ENCODE data around the gene CACNA2D2. TPM values are rescaled to one million over a fixed set of nuclear protein-coding genes. Genes with fewer than 3 reads are reported as not detected.

CACNA2D2 gene
- polyA plus RNA-seq, 1 of the 3 experiments (the other 2 are of a cell fraction) = 1.1 TPM

- CTCF ChIA-PET = interaction anchor here (0.7 to 1.2 kb wide), 2 partner anchors 49 to 175 kb away, joined by 3 read pairs; no protein-coding TSS in a partner anchor
- H3K27me3 ChIP-seq (ENCODE audit: insufficient read depth) = peaks cover 18% of the 10 kb centered on the region; the same call in 1 of the 2 replicates
Measured at GRCh38 chr3:50512131-50512530, 8.7 kb upstream of the CACNA2D2 start.

DNA sequence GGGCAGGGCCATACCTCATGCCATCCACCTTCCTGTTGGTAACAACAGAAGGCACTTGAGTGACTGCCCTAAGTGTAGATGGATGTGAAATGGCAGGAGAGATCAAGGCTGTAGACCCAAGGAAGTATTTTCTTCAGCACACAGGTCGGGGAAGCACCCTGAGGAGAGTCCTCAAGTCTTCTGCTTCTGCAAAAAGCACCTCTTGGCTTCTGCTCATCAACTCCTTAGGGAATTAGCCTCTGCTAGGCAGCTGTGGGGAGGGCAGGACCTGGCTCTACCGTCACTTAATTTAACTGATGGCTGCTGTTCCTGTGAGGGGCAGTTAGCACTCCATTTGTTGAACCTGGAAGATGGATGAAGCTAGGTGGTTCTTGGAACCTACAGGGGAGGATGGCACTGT lies 6.9 kb upstream of the CACNA2D2 start:
- Histone ChIP-seq H3K9ac (no peak overlapping the region), H3K4me1 (ENCODE audit: control insufficient read depth in 1 of 2, insufficient read depth in 2 of 2, low read depth in 1 of 2, low read length in 1 of 2) (peaks cover 0 to 40% of the 10 kb centered on the region in 2 experiments; a peak in 1 of 4 replicates), H2AFZ (ENCODE audit: low read depth) (no peak overlapping the region), H3K9me2 (no peaks in the 10 kb centered on the region), H4K20me1 (ENCODE audit: insufficient read depth) (no peaks in the 10 kb centered on the region), H3K9me3 (no peaks in the 10 kb centered on the region), H3F3A (replicated peaks; ENCODE audit: insufficient read depth) (no peaks in the 10 kb centered on the region), H3K4me3 (ENCODE audit: low read depth in 2 of 2, low read length in 1 of 2) (no peak overlapping the region), H3K27ac (ENCODE audit: low read depth in 2 of 2, low read length in 1 of 2) (no peak overlapping the region), H3K79me2 (ENCODE audit: insufficient read depth) (no peaks in the 10 kb centered on the region), H3K4me2 (no peak overlapping the region), H3K27me3 (ENCODE audit: insufficient read depth) (peaks cover 18% of the 10 kb centered on the region; the same call in 1 of the 2 replicates), H3K36me3 (replicated peaks in 1 of 2; ENCODE audit: control insufficient read depth in 1 of 2, insufficient read depth in 2 of 2, low read length in 1 of 2) (no peaks in the 10 kb centered on the region)
- DNase-seq = no peak
- TF ChIP-seq, protein P1, sequence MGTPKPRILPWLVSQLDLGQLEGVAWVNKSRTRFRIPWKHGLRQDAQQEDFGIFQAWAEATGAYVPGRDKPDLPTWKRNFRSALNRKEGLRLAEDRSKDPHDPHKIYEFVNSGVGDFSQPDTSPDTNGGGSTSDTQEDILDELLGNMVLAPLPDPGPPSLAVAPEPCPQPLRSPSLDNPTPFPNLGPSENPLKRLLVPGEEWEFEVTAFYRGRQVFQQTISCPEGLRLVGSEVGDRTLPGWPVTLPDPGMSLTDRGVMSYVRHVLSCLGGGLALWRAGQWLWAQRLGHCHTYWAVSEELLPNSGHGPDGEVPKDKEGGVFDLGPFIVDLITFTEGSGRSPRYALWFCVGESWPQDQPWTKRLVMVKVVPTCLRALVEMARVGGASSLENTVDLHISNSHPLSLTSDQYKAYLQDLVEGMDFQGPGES (IDR thresholded peaks at IDR 0.05; ENCODE audit: low read depth, low read length) = no peak
- no peak for TF ChIP-seq RXRA (IDR thresholded peaks at IDR 0.05; ENCODE audit: borderline replicate concordance, low read depth)
- no peak for TF ChIP-seq SIN3A (IDR thresholded peaks at IDR 0.05; ENCODE audit: borderline replicate concordance, low read depth, low read length)
- TF ChIP-seq GATA2 (CRISPR knock-in tag; IDR thresholded peaks at IDR 0.05) = no peak
- TF ChIP-seq, protein P2, sequence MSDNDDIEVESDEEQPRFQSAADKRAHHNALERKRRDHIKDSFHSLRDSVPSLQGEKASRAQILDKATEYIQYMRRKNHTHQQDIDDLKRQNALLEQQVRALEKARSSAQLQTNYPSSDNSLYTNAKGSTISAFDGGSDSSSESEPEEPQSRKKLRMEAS (IDR thresholded peaks at IDR 0.05; ENCODE audit: low read depth) = no peak
- no peak for TF ChIP-seq FOXM1 (IDR thresholded peaks at IDR 0.05; ENCODE audit: low read depth)
- no peak for TF ChIP-seq RFX5 (IDR thresholded peaks at IDR 0.05; ENCODE audit: low read length)
- TF ChIP-seq RAD21 (IDR thresholded peaks at IDR 0.05; ENCODE audit: low read length) = no peak
- TF ChIP-seq POLR2AphosphoS5 (IDR thresholded peaks at IDR 0.05; ENCODE audit: low read depth, low read length) = no peak
- TF ChIP-seq EZH2phosphoT487 (IDR thresholded peaks at IDR 0.05; ENCODE audit: borderline replicate concordance, low read depth) = no peak
- no peak for TF ChIP-seq FOSL2 (IDR thresholded peaks at IDR 0.05; ENCODE audit: borderline replicate concordance, low read depth)
- no peak for TF ChIP-seq ELF1 (IDR thresholded peaks at IDR 0.05)
- no peak for TF ChIP-seq SMC3 (IDR thresholded peaks at IDR 0.05; ENCODE audit: low read depth, low read length)
- TF ChIP-seq MEF2A (IDR thresholded peaks at IDR 0.05; ENCODE audit: borderline replicate concordance, low read depth) = no peak
- no peak for TF ChIP-seq JUND (IDR thresholded peaks at IDR 0.05)
- TF ChIP-seq, protein P3, sequence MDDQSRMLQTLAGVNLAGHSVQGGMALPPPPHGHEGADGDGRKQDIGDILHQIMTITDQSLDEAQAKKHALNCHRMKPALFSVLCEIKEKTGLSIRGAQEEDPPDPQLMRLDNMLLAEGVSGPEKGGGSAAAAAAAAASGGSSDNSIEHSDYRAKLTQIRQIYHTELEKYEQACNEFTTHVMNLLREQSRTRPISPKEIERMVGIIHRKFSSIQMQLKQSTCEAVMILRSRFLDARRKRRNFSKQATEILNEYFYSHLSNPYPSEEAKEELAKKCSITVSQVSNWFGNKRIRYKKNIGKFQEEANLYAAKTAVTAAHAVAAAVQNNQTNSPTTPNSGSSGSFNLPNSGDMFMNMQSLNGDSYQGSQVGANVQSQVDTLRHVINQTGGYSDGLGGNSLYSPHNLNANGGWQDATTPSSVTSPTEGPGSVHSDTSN (IDR thresholded peaks at IDR 0.05) = no peak
- TF ChIP-seq MXI1 (IDR thresholded peaks at IDR 0.05; ENCODE audit: low read depth, low read length) = no peak
- no peak for TF ChIP-seq CTCF (IDR thresholded peaks at IDR 0.05)
- no peak for TF ChIP-seq NFIC (IDR thresholded peaks at IDR 0.05; ENCODE audit: borderline replicate concordance)
- 35% methylated on average over 2 of the region's 2 CpGs for WGBS (ENCODE audit: low lambda C conversion rate)
- POLR2A ChIA-PET = no interaction called here
- CTCF ChIA-PET = interaction anchor here (0.7 to 4.3 kb wide), 6 partner anchors 9 to 81 kb away, joined by 3 to 27 read pairs (median 3); no protein-coding TSS in a partner anchor

More at GRCh38 chr3:50512131-50512530, 8.7 kb upstream of the CACNA2D2 start:
- no peak for DNase-seq
- no peak overlapping the region for H3K4me2 ChIP-seq
- POLR2A ChIA-PET = no interaction called here
- H3K4me1 ChIP-seq (ENCODE audit: control insufficient read depth in 1 of 2, insufficient read depth in 2 of 2, low read depth in 1 of 2, low read length in 1 of 2) = peaks cover 0 to 58% of the 10 kb centered on the region in 2 experiments; a peak in 2 of 4 replicates
- no peaks in the 10 kb centered on the region for H4K20me1 ChIP-seq (ENCODE audit: insufficient read depth)
- no peaks in the 10 kb centered on the region for H3K36me3 ChIP-seq (replicated peaks in 1 of 2; ENCODE audit: control insufficient read depth in 1 of 2, insufficient read depth in 2 of 2, low read length in 1 of 2)
- no peaks in the 10 kb centered on the region for H3K9me3 ChIP-seq
- no peak overlapping the region for H3K9ac ChIP-seq
- no peak overlapping the region for H3K4me3 ChIP-seq (ENCODE audit: low read depth in 2 of 2, low read length in 1 of 2)
- no peak overlapping the region for H3K27ac ChIP-seq (ENCODE audit: low read depth in 2 of 2, low read length in 1 of 2)
- no peaks in the 10 kb centered on the region for H3F3A ChIP-seq (replicated peaks; ENCODE audit: insufficient read depth)
- H3K79me2 ChIP-seq (ENCODE audit: insufficient read depth) = no peaks in the 10 kb centered on the region
- no peaks in the 10 kb centered on the region for H3K9me2 ChIP-seq
- no peak overlapping the region for H2AFZ ChIP-seq (ENCODE audit: low read depth)
- TF ChIP-seq FOXM1 (IDR thresholded peaks at IDR 0.05; ENCODE audit: low read depth) = no peak
- 51% methylated on average over 3 of the region's 3 CpGs for WGBS (ENCODE audit: low lambda C conversion rate)

Measured in SK-N-SH (cell line).